ENCODE results near the gene B4GALNT1.
"Not testable (repeated sequence)": the region's sequence is repeated elsewhere in the genome, so short reads cannot be mapped to it uniquely, and the experiment has no call there.

Gene B4GALNT1

GRCh38 chr12:57657744-57658143 is 24.7 kb upstream of the B4GALNT1 start:
- peaks cover 54% of the 10 kb centered on the region for H3K9me3 ChIP-seq (ENCODE audit: insufficient read depth, low read depth, low read length)
- WGBS = 67% methylated on average over 3 of the region's 3 CpGs

DNA sequence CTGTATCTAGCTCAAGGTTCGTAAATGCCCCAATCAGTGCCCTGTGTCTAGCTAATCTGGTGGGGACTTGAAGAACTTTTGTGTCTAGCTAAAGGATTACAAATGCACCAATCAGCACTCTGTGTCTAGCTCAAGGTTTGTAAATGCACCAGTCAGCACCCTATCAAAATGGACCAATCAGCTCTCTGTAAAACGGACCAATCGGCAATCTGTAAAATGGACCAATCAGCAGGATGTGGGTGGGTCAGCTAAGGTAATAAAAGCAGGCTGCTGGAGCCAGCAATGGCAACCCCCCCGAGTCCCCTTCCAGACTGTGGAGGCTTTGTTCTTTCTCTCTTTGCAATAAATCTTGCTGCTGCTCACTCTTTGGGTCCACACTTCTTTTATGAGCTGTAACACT is 23.4 kb upstream of the B4GALNT1 start:
- H3K4me3 ChIP-seq (ENCODE audit: low read length); H3K36me3 ChIP-seq (ENCODE audit: insufficient read depth, low read length); H3K9ac ChIP-seq (ENCODE audit: low read depth, low read length); H3K27me3 ChIP-seq (ENCODE audit: insufficient read depth, low read length); H3K27ac ChIP-seq (ENCODE audit: low read depth, low read length); H3K4me1 ChIP-seq (ENCODE audit: insufficient read depth, low read length): not testable (repeated sequence)
- WGBS = 87% methylated on average over 4 of the region's 4 CpGs
- H3K9me3 ChIP-seq (ENCODE audit: insufficient read depth, low read depth, low read length) = peaks cover 44% of the 10 kb centered on the region

More at GRCh38 chr12:57657744-57658143, 24.7 kb upstream of the B4GALNT1 start:
- Histone ChIP-seq H3K36me3 (ENCODE audit: insufficient read depth, low read length) (no peaks in the 10 kb centered on the region), H3K27ac (ENCODE audit: low read depth, low read length) (no peak overlapping the region), H3K27me3 (ENCODE audit: insufficient read depth, low read length) (no peaks in the 10 kb centered on the region), H3K4me1 (ENCODE audit: insufficient read depth, low read length) (no peaks in the 10 kb centered on the region), H3K9ac (ENCODE audit: low read depth, low read length) (no peak overlapping the region), H3K4me3 (ENCODE audit: low read length) (no peak overlapping the region)

DNA sequence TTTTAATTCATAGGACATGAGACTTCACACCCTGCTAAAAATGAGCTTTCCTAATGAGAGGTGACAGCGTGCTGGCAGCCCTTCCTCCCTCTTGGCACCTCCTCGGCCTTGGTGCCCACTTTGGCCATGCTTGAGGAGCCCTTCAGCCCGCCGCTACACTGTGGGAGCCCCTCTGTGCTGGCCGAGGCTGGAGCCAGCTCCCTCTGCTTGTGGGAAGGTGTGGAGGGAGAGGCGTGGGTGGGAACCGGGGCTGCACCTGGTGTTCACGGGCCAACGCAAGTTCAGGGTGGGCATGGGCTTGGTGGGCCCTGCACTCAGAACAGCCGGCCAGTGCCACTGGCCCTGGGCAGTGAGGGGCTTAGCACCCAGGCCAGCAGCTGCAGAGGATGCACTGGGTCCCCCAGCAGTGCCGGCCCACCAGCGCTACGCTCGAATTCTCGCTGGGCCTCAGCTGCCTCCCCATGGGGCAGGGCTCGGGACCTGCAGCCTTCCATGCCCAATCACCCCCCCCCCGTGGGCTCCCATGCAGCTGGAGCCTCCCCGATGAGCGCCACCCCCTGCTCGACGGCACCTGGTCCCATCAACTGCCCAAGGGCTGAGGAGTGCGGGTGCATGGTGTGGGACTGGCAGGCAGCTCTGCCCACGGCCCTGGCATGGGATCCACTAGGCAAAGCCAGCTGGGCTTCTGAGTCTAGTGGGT is 22.7 kb upstream of the B4GALNT1 start:
- H3K9me3 ChIP-seq (ENCODE audit: insufficient read depth, low read depth, low read length) = peaks cover 37% of the 10 kb centered on the region
- no peak overlapping the region for H3K27ac ChIP-seq (ENCODE audit: low read depth, low read length)
- no peak overlapping the region for H3K4me3 ChIP-seq (ENCODE audit: low read length)
- no peaks in the 10 kb centered on the region for H3K36me3 ChIP-seq (ENCODE audit: insufficient read depth, low read length)
- no peaks in the 10 kb centered on the region for H3K4me1 ChIP-seq (ENCODE audit: insufficient read depth, low read length)
- WGBS = 84% methylated on average over 23 of the region's 23 CpGs
- H3K9ac ChIP-seq (ENCODE audit: low read depth, low read length) = no peak overlapping the region
- H3K27me3 ChIP-seq (ENCODE audit: insufficient read depth, low read length) = no peaks in the 10 kb centered on the region

GRCh38 chr12:57654042-57654441 is 21.0 kb upstream of the B4GALNT1 start:
- 67% methylated on average over 3 of the region's 3 CpGs for WGBS
- H3K9me3 ChIP-seq (ENCODE audit: insufficient read depth, low read depth, low read length) = peaks cover 24% of the 10 kb centered on the region
- H3K4me1 ChIP-seq (ENCODE audit: insufficient read depth, low read length) = no peaks in the 10 kb centered on the region
- no peak overlapping the region for H3K27ac ChIP-seq (ENCODE audit: low read depth, low read length)
- H3K9ac ChIP-seq (ENCODE audit: low read depth, low read length) = no peak overlapping the region
- no peaks in the 10 kb centered on the region for H3K27me3 ChIP-seq (ENCODE audit: insufficient read depth, low read length)
- no peak overlapping the region for H3K4me3 ChIP-seq (ENCODE audit: low read length)
- no peaks in the 10 kb centered on the region for H3K36me3 ChIP-seq (ENCODE audit: insufficient read depth, low read length)

DNA sequence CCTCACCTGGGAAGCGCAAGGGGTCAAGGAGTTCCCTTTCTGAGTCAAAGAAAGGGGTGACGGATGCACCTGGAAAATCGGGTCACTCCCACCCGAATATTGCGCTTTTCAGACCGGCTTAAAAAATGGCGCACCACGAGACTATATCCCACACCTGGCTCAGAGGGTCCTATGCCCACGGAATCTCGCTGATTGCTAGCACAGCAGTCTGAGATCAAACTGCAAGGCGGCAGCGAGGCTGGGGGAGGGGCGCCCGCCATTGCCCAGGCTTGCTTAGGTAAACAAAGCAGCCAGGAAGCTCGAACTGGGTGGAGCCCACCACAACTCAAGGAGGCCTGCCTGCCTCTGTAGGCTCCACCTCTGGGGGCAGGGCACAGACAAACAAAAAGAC is 13.7 kb upstream of the B4GALNT1 start:
- not testable (repeated sequence) for H3K4me1 ChIP-seq (ENCODE audit: insufficient read depth, low read length); H3K27me3 ChIP-seq (ENCODE audit: insufficient read depth, low read length); H3K27ac ChIP-seq (ENCODE audit: low read depth, low read length); H3K36me3 ChIP-seq (ENCODE audit: insufficient read depth, low read length); H3K9ac ChIP-seq (ENCODE audit: low read depth, low read length); H3K4me3 ChIP-seq (ENCODE audit: low read length)
- H3K9me3 ChIP-seq (ENCODE audit: insufficient read depth, low read depth, low read length) = peaks cover 37% of the 10 kb centered on the region
- WGBS = 60% methylated on average over 1 of the region's 15 CpGs

DNA sequence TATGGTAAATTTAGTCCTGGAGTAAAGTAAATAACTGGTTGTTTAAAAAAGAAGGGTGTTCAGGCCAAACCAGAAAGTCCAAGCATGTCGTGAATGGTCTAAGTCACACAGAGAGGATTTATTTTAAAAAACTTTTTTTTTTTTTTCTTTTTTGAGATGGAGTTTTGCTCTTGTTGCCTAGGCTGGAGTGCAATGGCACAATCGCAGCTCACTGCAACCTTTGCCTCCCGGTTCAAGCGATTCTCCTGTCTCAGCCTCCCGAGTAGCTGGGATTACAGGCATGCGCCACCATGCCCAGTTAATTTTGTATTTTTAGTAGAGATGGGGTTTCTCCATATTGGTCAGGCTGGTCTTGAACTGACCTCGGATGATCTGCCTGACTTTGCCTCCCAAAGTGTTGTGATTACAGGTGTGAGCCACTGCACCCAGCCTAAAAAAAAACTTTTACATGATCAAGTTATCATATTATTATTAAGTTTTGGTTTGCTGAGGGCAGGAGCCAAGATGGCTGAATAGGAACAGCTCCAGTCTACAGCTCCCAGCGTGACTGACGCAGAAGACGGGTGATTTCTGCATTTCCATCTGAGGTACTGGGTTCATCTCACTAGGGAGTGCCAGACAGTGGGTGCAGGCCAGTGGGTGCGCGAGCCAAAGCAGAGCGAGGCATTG is 13.1 kb upstream of the B4GALNT1 start:
- H3K36me3 ChIP-seq (ENCODE audit: insufficient read depth, low read length); H3K4me1 ChIP-seq (ENCODE audit: insufficient read depth, low read length); H3K9ac ChIP-seq (ENCODE audit: low read depth, low read length); H3K27ac ChIP-seq (ENCODE audit: low read depth, low read length); H3K4me3 ChIP-seq (ENCODE audit: low read length); H3K27me3 ChIP-seq (ENCODE audit: insufficient read depth, low read length): not testable (repeated sequence)
- 71% methylated on average over 13 of the region's 13 CpGs for WGBS
- H3K9me3 ChIP-seq (ENCODE audit: insufficient read depth, low read depth, low read length) = peaks cover 37% of the 10 kb centered on the region

GRCh38 chr12:57641699-57642442 is 8.9 kb upstream of the B4GALNT1 start:
- Histone ChIP-seq H3K9ac (ENCODE audit: low read depth, low read length) (no peak overlapping the region), H3K27ac (ENCODE audit: low read depth, low read length) (no peak overlapping the region), H3K4me3 (ENCODE audit: low read length) (no peak overlapping the region), H3K27me3 (ENCODE audit: insufficient read depth, low read length) (no peaks in the 10 kb centered on the region), H3K36me3 (ENCODE audit: insufficient read depth, low read length) (no peaks in the 10 kb centered on the region), H3K4me1 (ENCODE audit: insufficient read depth, low read length) (peaks cover 11% of the 10 kb centered on the region; the same call in 1 of the 2 replicates), H3K9me3 (ENCODE audit: insufficient read depth, low read depth, low read length) (peaks cover 37% of the 10 kb centered on the region)
- WGBS = 75% methylated on average over 5 of the region's 5 CpGs

DNA sequence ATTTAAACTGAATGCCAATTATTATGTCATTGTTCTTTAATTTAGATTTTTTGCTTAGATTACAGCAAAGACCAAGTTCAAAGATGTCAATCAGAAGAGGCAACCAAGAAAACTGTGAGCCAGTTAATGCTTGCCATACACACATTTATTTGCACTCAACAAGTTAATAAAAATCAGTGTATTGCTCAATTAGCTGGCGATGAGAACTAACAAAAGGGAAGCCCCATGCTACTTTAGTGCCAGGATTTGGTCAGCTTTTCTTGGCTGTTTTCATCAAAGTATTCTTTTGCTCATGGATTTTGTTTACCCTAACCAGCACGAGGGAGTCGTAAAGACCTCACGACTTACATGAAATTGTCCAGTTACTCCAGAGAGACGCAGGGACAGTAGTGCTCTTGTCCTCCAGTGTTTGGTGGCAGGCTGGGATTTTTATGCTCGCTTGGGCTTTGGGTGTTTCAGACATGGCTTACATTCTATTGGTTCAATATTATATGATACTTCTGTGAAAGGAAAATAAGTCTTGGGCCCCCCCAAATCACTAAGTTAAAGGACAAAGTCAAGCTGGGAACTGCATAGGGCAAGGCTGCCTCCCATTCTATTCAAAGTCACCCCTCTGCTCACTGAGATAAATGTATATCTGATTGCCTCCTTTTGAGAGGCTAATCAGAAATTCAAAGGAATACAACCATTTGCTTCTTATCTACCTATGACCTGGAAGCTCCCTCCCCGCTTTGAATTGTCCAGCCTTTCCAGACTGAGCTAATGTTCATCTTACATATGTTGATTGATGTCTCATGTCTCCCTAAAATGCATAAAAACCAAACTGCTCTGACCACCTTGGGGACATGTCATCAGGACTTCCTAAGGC is 7.4 kb upstream of the B4GALNT1 start:
- peaks cover 26% of the 10 kb centered on the region for H3K9me3 ChIP-seq (ENCODE audit: insufficient read depth, low read depth, low read length)
- H3K4me1 ChIP-seq (ENCODE audit: insufficient read depth, low read length) = peaks cover 11% of the 10 kb centered on the region; the same call in 1 of the 2 replicates
- no peak overlapping the region for H3K27ac ChIP-seq (ENCODE audit: low read depth, low read length)
- H3K36me3 ChIP-seq (ENCODE audit: insufficient read depth, low read length) = no peaks in the 10 kb centered on the region
- H3K4me3 ChIP-seq (ENCODE audit: low read length) = no peak overlapping the region
- 0 out of 2 replicates have a peak, but pooled peaks cover 4% of the 10 kb centered on the region for H3K27me3 ChIP-seq (ENCODE audit: insufficient read depth, low read length)
- 92% methylated on average over 7 of the region's 7 CpGs for WGBS
- no peak overlapping the region for H3K9ac ChIP-seq (ENCODE audit: low read depth, low read length)

GRCh38 chr12:57638096-57638495 is 5.1 kb upstream of the B4GALNT1 start:
- H3K27me3 ChIP-seq (ENCODE audit: insufficient read depth, low read length) = peaks cover 24% of the 10 kb centered on the region
- H3K4me3 ChIP-seq (ENCODE audit: low read length) = no peak overlapping the region
- no peaks in the 10 kb centered on the region for H3K36me3 ChIP-seq (ENCODE audit: insufficient read depth, low read length)
- H3K4me1 ChIP-seq (ENCODE audit: insufficient read depth, low read length) = peaks cover 11% of the 10 kb centered on the region; the same call in 1 of the 2 replicates
- WGBS = 93% methylated on average over 3 of the region's 3 CpGs
- H3K9me3 ChIP-seq (ENCODE audit: insufficient read depth, low read depth, low read length) = peaks cover 5% of the 10 kb centered on the region; the same call in 1 of the 2 replicates
- no peak overlapping the region for H3K9ac ChIP-seq (ENCODE audit: low read depth, low read length)
- no peak overlapping the region for H3K27ac ChIP-seq (ENCODE audit: low read depth, low read length)

GRCh38 chr12:57637364-57637763 is 4.4 kb upstream of the B4GALNT1 start:
- 84% methylated on average over 2 of the region's 3 CpGs for WGBS

More at GRCh38 chr12:57637364-57637763, 4.4 kb upstream of the B4GALNT1 start:
- H3K9ac ChIP-seq (ENCODE audit: low read depth, low read length) = no peak overlapping the region
- peaks cover 32% of the 10 kb centered on the region for H3K27me3 ChIP-seq (ENCODE audit: insufficient read depth, low read length)
- no peak overlapping the region for H3K27ac ChIP-seq (ENCODE audit: low read depth, low read length)
- no peak overlapping the region for H3K4me3 ChIP-seq (ENCODE audit: low read length)
- peaks cover 11% of the 10 kb centered on the region; the same call in 1 of the 2 replicates for H3K4me1 ChIP-seq (ENCODE audit: insufficient read depth, low read length)
- H3K36me3 ChIP-seq (ENCODE audit: insufficient read depth, low read length) = no peaks in the 10 kb centered on the region
- H3K9me3 ChIP-seq (ENCODE audit: insufficient read depth, low read depth, low read length) = peaks cover under 1% of the 10 kb centered on the region; the same call in 1 of the 2 replicates

Data from HUES64 (cell line).